Smooth muscle cell (in vitro differentiated cells): ENCODE results near the gene TSNAX. TPM values are rescaled to one million over a fixed set of nuclear protein-coding genes. Genes with fewer than 3 reads are reported as not detected.

Experiments
- DNase-seq: peaks from one replicate; lab custom pipeline; 2025; ENCODE audit not compliant: unreplicated experiment; lab: John Stamatoyannopoulos, UW
- H2AFZ ChIP-seq: fragments of 200-600 bp; sonication (generic); 2 replicates; pipeline ENCODE4 v1.6.0; 2016; ENCODE audit warnings: antibody characterized with exemption, low read depth, mild to moderate bottlenecking
- H3F3A ChIP-seq: fragments of 200-600 bp; sonication (generic); 2 replicates; pipeline ENCODE4 v1.6.0; 2017; ENCODE audit warnings: antibody characterized with exemption, low read depth
- H3K27ac ChIP-seq: fragments of 200-600 bp; sonication (generic); 2 replicates; pipeline ENCODE4 v1.5.1; 2016; ENCODE audit warnings: low read depth, mild to moderate bottlenecking
- H3K27me3 ChIP-seq: fragments of 200-600 bp; sonication (generic); 2 replicates; pipeline ENCODE4 v1.6.1; 2016; ENCODE audit warnings: low read depth, mild to moderate bottlenecking
- H3K36me3 ChIP-seq: fragments of 200-600 bp; sonication (generic); 2 replicates; pipeline ENCODE4 v1.5.1; 2016; ENCODE audit warnings: low read depth
- H3K4me1 ChIP-seq: fragments of 200-600 bp; sonication (generic); 2 replicates; pipeline ENCODE4 v1.5.1; 2016; ENCODE audit warnings: low read depth
- H3K4me2 ChIP-seq: fragments of 200-600 bp; sonication (generic); 2 replicates; pipeline ENCODE4 v1.6.0; 2016; ENCODE audit warnings: mild to moderate bottlenecking
- H3K4me3 ChIP-seq: fragments of 200-600 bp; sonication (generic); 2 replicates; pipeline ENCODE4 v1.5.1; 2016; ENCODE audit warnings: mild to moderate bottlenecking
- H3K79me2 ChIP-seq: fragments of 200-600 bp; sonication (generic); 2 replicates; pipeline ENCODE4 v1.6.0; 2016; ENCODE audit warnings: low read depth, mild to moderate bottlenecking
- H3K9ac ChIP-seq: fragments of 200-600 bp; sonication (generic); 2 replicates; pipeline ENCODE4 v1.6.0; 2016; ENCODE audit warnings: low read depth
- H3K9me3 ChIP-seq: fragments of 200-600 bp; sonication (generic); replicated peaks from 2 replicates; pipeline ENCODE4 v1.5.1; 2016; ENCODE audit warnings: low read depth
- H4K20me1 ChIP-seq: fragments of 200-600 bp; sonication (generic); 2 replicates; pipeline ENCODE4 v1.6.0; 2016; ENCODE audit warnings: low read depth
- CTCF ChIP-seq: fragments of 200-600 bp; sonication (generic); IDR thresholded peaks from 2 replicates; pipeline ENCODE4 v1.5.1; 2017; ENCODE audit warnings: borderline replicate concordance, mild to moderate bottlenecking, antibody characterized with exemption; ENCODE audit not compliant: insufficient read depth, poor library complexity, severe bottlenecking
- WGBS: methylation state at CpG from one replicate; pipeline ENCODE4 v1.1.7; 2016; ENCODE audit warnings: low lambda C conversion rate; 5-methylcytosine and 5-hydroxymethylcytosine counted together
- polyA plus RNA-seq: library from polyadenylated mRNA; unstranded; fragments of >200 nt; fragmentation: Nextera tagmentation; extraction: Ambion mirVana; gene quantifications from 2 replicates; pipeline ENCODE4 v1.2.1, GENCODE V29; 2016
- total RNA-seq: library from RNA; depleted of rRNA; stranded (reverse); fragments of >200 nt; gene quantifications from 2 replicates; pipeline ENCODE4 v1.2.3, GENCODE V29; 2014

TSNAX gene
- total and polyA plus RNA-seq, 2 experiments from 2014 or later: 22.6 to 36.5 TPM

GRCh38 chr1:231541842-231542241 lies 13.4 kb downstream of the TSNAX start:
- Histone ChIP-seq H3F3A (no peaks in the 10 kb centered on the region), H3K4me3 (no peak overlapping the region), H3K4me1 (no peaks in the 10 kb centered on the region), H2AFZ (no peak overlapping the region), H3K27ac (no peak overlapping the region), H4K20me1 (peaks cover 28% of the 10 kb centered on the region), H3K27me3 (no peaks in the 10 kb centered on the region), H3K9ac (no peak overlapping the region), H3K4me2 (no peak overlapping the region), H3K36me3 (peaks cover 47% of the 10 kb centered on the region), H3K79me2 (peaks cover 47% of the 10 kb centered on the region), H3K9me3 (no peaks in the 10 kb centered on the region)
- WGBS: 94% methylated on average over 2 of the region's 2 CpGs
- DNase-seq: no peak
- TF ChIP-seq CTCF: no peak

GRCh38 chr1:231544943-231545592 lies 16.6 kb downstream of the TSNAX start:
- Histone ChIP-seq H3K9me3 (no peaks in the 10 kb centered on the region), H2AFZ (no peak overlapping the region), H3K9ac (no peak overlapping the region), H4K20me1 (peaks cover 34% of the 10 kb centered on the region), H3K79me2 (peaks cover 28% of the 10 kb centered on the region), H3F3A (no peaks in the 10 kb centered on the region), H3K4me3 (no peak overlapping the region), H3K27ac (no peak overlapping the region), H3K4me1 (no peaks in the 10 kb centered on the region), H3K4me2 (no peak overlapping the region), H3K36me3 (peaks cover 24% of the 10 kb centered on the region), H3K27me3 (no peaks in the 10 kb centered on the region)
- DNase-seq: no peak
- WGBS: 87% methylated on average over 4 of the region's 4 CpGs
- TF ChIP-seq CTCF: no peak

- Histone ChIP-seq H3K9me3 (no peaks in the 10 kb centered on the region), H3K9ac (no peak overlapping the region)
- WGBS: 100% methylated on average over 4 of the region's 4 CpGs
These were observed 18.2 kb downstream of the TSNAX start for GRCh38 chr1:231546693-231547092.

More at GRCh38 chr1:231546693-231547092, 18.2 kb downstream of the TSNAX start:
- no peak overlapping the region for H2AFZ ChIP-seq
- no peak for TF ChIP-seq CTCF
- H3K27me3 ChIP-seq: no peaks in the 10 kb centered on the region
- H3K4me1 ChIP-seq: no peaks in the 10 kb centered on the region
- H3K36me3 ChIP-seq: peaks cover 12% of the 10 kb centered on the region
- DNase-seq: no peak
- no peaks in the 10 kb centered on the region for H3F3A ChIP-seq
- H4K20me1 ChIP-seq: peaks cover 31% of the 10 kb centered on the region
- no peak overlapping the region for H3K4me3 ChIP-seq
- H3K27ac ChIP-seq: no peak overlapping the region
- no peak overlapping the region for H3K4me2 ChIP-seq
- peaks cover 20% of the 10 kb centered on the region for H3K79me2 ChIP-seq
